K562 (cell line): ENCODE results near the gene NTN3. TPM values are rescaled to one million over a fixed set of nuclear protein-coding genes. Genes with fewer than 3 reads are reported as not detected.

Experiments
- ARID4B ChIP-seq: sonication (generic); formaldehyde crosslinking; IDR thresholded peaks from 2 replicates; pipeline ENCODE4 v1.8.0; 2022; ENCODE audit warnings: mild to moderate bottlenecking, missing genetic modification reagents
- CEBPZ ChIP-seq: fragments of 150-350 bp; IDR thresholded peaks from 2 replicates; pipeline ENCODE4 v1.6.1; 2014; ENCODE audit warnings: low read depth, mild to moderate bottlenecking, low read length, borderline replicate concordance
- HDAC8 ChIP-seq: fragments of 450-650 bp; IDR thresholded peaks from 2 replicates; pipeline ENCODE4 v1.6.1; 2016; ENCODE audit warnings: mild to moderate bottlenecking, missing genetic modification characterization, moderate library complexity, missing compliant biosample characterization
- HMGN3 ChIP-seq: IDR thresholded peaks from 2 replicates; pipeline ENCODE4 v1.6.1; 2011; ENCODE audit warnings: borderline replicate concordance, low read depth, mild to moderate bottlenecking, mixed read lengths, low read length; ENCODE audit not compliant: insufficient read length; ENCODE audit errors: extremely low read depth
- KDM2B ChIP-seq: fragments of 250-450 bp; sonication (Bioruptor Pico); IDR thresholded peaks from 2 replicates; pipeline ENCODE4 v1.8.0; 2021; ENCODE audit warnings: mild to moderate bottlenecking, moderate library complexity
- MEF2A ChIP-seq: IDR thresholded peaks from 2 replicates; pipeline ENCODE4 v1.6.1; 2011; ENCODE audit warnings: low read depth, mild to moderate bottlenecking, low read length, moderate library complexity; ENCODE audit not compliant: control insufficient read depth
- MEIS2 ChIP-seq: fragments of 450-650 bp; IDR thresholded peaks from 2 replicates; pipeline ENCODE4 v1.6.1; 2014; ENCODE audit warnings: mild to moderate bottlenecking; ENCODE audit not compliant: partially characterized antibody
- NR0B1 ChIP-seq: fragments of 450-650 bp; IDR thresholded peaks from one replicate; pipeline ENCODE4 v1.6.1; 2018; ENCODE audit warnings: mild to moderate bottlenecking, moderate library complexity; ENCODE audit not compliant: partially characterized antibody
- NR2C1 ChIP-seq, 2 experiments: fragments of 450-650 bp; IDR thresholded peaks; 2 replicates each; pipeline ENCODE4 v1.6.1; 2017; ENCODE audit warnings: mild to moderate bottlenecking in 2 of 2, antibody characterized with exemption in 1 of 2, inconsistent platforms in 1 of 2, missing compliant biosample characterization in 1 of 2, missing genetic modification characterization in 1 of 2
- POLR2A ChIP-seq: fragments of 450-650 bp; conservative IDR thresholded peaks from 2 replicates; pipeline ENCODE4 v1.6.1; 2016
- SLC30A9 ChIP-seq: fragments of 250-450 bp; sonication (Bioruptor Pico); IDR thresholded peaks from 2 replicates; pipeline ENCODE4 v1.8.0; 2022; ENCODE audit warnings: mild to moderate bottlenecking, moderate library complexity
- SMARCB1 ChIP-seq: IDR thresholded peaks from 2 replicates; pipeline ENCODE4 v1.6.1; 2011; ENCODE audit warnings: improper control_type of control experiment, low read depth; ENCODE audit not compliant: insufficient read length
- TEAD2 ChIP-seq: fragments of 450-650 bp; IDR thresholded peaks from 2 replicates; pipeline ENCODE4 v1.6.1; 2016; ENCODE audit warnings: missing genetic modification characterization, control low read depth, missing compliant biosample characterization
- TEAD4 ChIP-seq, 2 experiments: sonication (generic) in 1 of 2; formaldehyde crosslinking in 1 of 2; IDR thresholded peaks; 2 replicates each; pipeline versions ENCODE4 v1.6.1 to v1.8.0; 2012 to 2022; ENCODE audit warnings: borderline replicate concordance in 1 of 2, inconsistent platforms in 1 of 2, low read length in 1 of 2, mild to moderate bottlenecking in 1 of 2, missing genetic modification reagents in 1 of 2
- U2AF2 ChIP-seq: fragments of 200-400 bp; formaldehyde crosslinking; optimal IDR thresholded peaks from 2 replicates; pipeline ENCODE3; 2017; ENCODE audit warnings: low read depth, mild to moderate bottlenecking, low read length
- ZBTB8A ChIP-seq: fragments of 450-650 bp; IDR thresholded peaks from 2 replicates; pipeline ENCODE4 v1.6.1; 2018; ENCODE audit warnings: mild to moderate bottlenecking, moderate library complexity; ENCODE audit not compliant: partially characterized antibody
- ZNF57 ChIP-seq: fragments of 450-650 bp; formaldehyde crosslinking; IDR thresholded peaks from 2 replicates; pipeline ENCODE4 v1.4.0; 2020; ENCODE audit warnings: mild to moderate bottlenecking, moderate library complexity
- polyA plus RNA-seq, 8 experiments: library from polyadenylated mRNA; depleted of rRNA in 4 of 8; stranded (reverse) in 5 of 8; unstranded in 3 of 8; fragments of >200 nt; fragmentation: Nextera tagmentation in 2 of 8; fragmentation: Illumina TruSeq in 1 of 8; extraction: Ambion mirVana in 2 of 8; extraction: Trizol in 1 of 8; gene quantifications; 2 replicates each; pipeline versions ENCODE4 v1.2.1 to v1.2.3, GENCODE V29; 2011 to 2014; ENCODE audit warnings: inconsistent platforms in 1 of 8, missing spikeins in 1 of 8
- total RNA-seq, 7 experiments: library from RNA; depleted of rRNA in 6 of 7; stranded (reverse); fragments of >200 nt in 6 of 7; fragmentation: Illumina TruSeq in 2 of 7; extraction: Trizol in 2 of 7; gene quantifications; 2 replicates each; pipeline versions ENCODE4 v1.2.1 to v1.2.3, GENCODE V29; 2011 to 2021; ENCODE audit warnings: low replicate concordance in 1 of 7

NTN3 gene
- total and polyA plus RNA-seq, 9 of the 15 experiments (the other 6 are each of a cell fraction or from before 2014, with no cell fraction given) = not detected

- TF ChIP-seq MEF2A (no peak), POLR2A (no peak), U2AF2 (no peak), SMARCB1 (no peak), NR2C1 (IDR thresholded peaks at IDR 0.05) (no peak), NR2C1 (tag; IDR thresholded peaks at IDR 0.05) (no peak), SLC30A9 (CRISPR knock-in tag) (no peak), ZBTB8A (no peak), HMGN3 (peak; percentile 31), ARID4B (CRISPR knock-in tag) (no peak), MEIS2 (no peak), TEAD4 (IDR thresholded peaks at IDR 0.05; ENCODE audit: low read length) (no peak), TEAD4 (CRISPR knock-in tag; IDR thresholded peaks at IDR 0.05; ENCODE audit: borderline replicate concordance) (no peak), CEBPZ (no peak), KDM2B (CRISPR knock-in tag) (no peak), NR0B1 (no peak), HDAC8 (tag) (no peak), TEAD2 (tag) (no peak), ZNF57 (no peak)
These were observed 40.2 kb downstream of the NTN3 start (continued) for GRCh38 chr16:2511128-2511800.
